Duodenal mucosa (tissue), 2 donors: ENCODE results near the gene PIAS3.
A peak's percentile ranks its signal among the peaks of the same experiment; 100 is the strongest.
"Not testable (repeated sequence)": the region's sequence is repeated elsewhere in the genome, so short reads cannot be mapped to it uniquely, and the experiment has no call there.

Experiments
- H3K27ac ChIP-seq: one replicate; pipeline ENCODE4 v1.7.0; 2013; ENCODE audit warnings: low read depth, low read length
- H3K27me3 ChIP-seq, 2 donors: one replicate each; pipeline ENCODE4 v1.7.0; 2013; ENCODE audit warnings: low read length in 2 of 2, control low read depth in 1 of 2; ENCODE audit not compliant: insufficient read depth in 2 of 2, control insufficient read depth in 1 of 2
- H3K36me3 ChIP-seq, 2 donors: one replicate each; pipeline ENCODE4 v1.7.0; 2013; ENCODE audit warnings: low read length in 2 of 2, control low read depth in 1 of 2; ENCODE audit not compliant: insufficient read depth in 2 of 2, control insufficient read depth in 1 of 2
- H3K4me1 ChIP-seq, 2 donors: one replicate each; pipeline ENCODE4 v1.7.0; 2013; ENCODE audit warnings: low read length in 2 of 2, control low read depth in 1 of 2; ENCODE audit not compliant: insufficient read depth in 2 of 2, control insufficient read depth in 1 of 2
- H3K4me3 ChIP-seq, 2 donors: one replicate each; pipeline ENCODE4 v1.7.0; 2013; ENCODE audit warnings: low read length in 2 of 2, low read depth in 1 of 2
- H3K9ac ChIP-seq, 2 donors: one replicate each; pipeline ENCODE4 v1.7.0; 2013; ENCODE audit warnings: low read length in 2 of 2, low read depth in 1 of 2
- H3K9me3 ChIP-seq, 2 donors: one replicate each; pipeline ENCODE4 v1.7.0; 2013; ENCODE audit warnings: low read length in 2 of 2, control low read depth in 1 of 2; ENCODE audit not compliant: control insufficient read depth in 1 of 2

PIAS3 gene

DNA sequence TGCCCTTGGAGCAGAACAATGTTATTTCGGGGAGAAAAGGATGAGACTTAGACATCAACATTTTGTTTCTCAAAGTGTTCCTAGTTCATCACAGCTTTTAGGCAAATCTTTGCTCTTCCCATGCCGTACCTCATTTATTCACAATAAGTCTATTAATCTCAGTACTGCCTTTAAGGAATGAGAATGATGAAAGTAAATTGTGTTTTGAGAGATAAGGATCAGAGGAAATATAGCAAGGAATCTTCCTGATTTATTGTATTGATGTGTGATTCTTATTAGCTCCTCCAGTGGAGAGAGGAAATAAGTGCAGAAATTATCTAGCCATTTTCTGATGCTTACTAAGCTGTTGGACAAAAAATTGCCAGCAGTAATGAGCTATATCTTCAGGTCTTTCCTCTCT, 32.9 kb downstream of the PIAS3 start:
- no peak overlapping the region for H3K27ac ChIP-seq
- no peak overlapping the region for H3K9ac ChIP-seq
- no peak overlapping the region for H3K4me3 ChIP-seq
- peaks cover 32 to 49% of the 10 kb centered on the region in 2 donors for H3K36me3 ChIP-seq
- H3K9me3 ChIP-seq: no peaks in the 10 kb centered on the region
- no peaks in the 10 kb centered on the region for H3K27me3 ChIP-seq
- H3K4me1 ChIP-seq: peaks cover 8 to 12% of the 10 kb centered on the region in 2 donors

DNA sequence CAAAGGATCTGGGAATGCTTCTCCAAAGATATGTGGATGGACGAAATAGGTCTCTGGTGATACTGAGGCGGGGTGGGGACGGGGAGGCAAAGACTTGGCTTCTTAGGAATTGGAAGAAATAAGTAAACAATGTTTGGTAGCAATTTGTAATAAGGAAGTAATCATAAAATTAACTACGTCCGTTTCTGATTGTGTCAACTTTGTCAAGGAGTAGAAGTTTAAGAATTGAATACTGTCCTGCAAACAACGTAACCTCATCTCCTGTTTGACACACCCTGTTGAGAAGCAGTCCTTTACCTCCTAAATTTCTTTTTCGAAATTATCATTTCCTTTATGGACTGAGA, 34.4 kb downstream of the PIAS3 start:
- Histone ChIP-seq H3K4me3 (peak overlapping the region; percentile 100), H3K27me3 (no peaks in the 10 kb centered on the region), H3K27ac (peak overlapping the region; percentile 89), H3K9me3 (no peaks in the 10 kb centered on the region), H3K9ac (peak overlapping the region; percentile 88 to 95), H3K4me1 (peaks cover 8 to 12% of the 10 kb centered on the region in 2 donors), H3K36me3 (peaks cover 30 to 33% of the 10 kb centered on the region in 2 donors)

DNA sequence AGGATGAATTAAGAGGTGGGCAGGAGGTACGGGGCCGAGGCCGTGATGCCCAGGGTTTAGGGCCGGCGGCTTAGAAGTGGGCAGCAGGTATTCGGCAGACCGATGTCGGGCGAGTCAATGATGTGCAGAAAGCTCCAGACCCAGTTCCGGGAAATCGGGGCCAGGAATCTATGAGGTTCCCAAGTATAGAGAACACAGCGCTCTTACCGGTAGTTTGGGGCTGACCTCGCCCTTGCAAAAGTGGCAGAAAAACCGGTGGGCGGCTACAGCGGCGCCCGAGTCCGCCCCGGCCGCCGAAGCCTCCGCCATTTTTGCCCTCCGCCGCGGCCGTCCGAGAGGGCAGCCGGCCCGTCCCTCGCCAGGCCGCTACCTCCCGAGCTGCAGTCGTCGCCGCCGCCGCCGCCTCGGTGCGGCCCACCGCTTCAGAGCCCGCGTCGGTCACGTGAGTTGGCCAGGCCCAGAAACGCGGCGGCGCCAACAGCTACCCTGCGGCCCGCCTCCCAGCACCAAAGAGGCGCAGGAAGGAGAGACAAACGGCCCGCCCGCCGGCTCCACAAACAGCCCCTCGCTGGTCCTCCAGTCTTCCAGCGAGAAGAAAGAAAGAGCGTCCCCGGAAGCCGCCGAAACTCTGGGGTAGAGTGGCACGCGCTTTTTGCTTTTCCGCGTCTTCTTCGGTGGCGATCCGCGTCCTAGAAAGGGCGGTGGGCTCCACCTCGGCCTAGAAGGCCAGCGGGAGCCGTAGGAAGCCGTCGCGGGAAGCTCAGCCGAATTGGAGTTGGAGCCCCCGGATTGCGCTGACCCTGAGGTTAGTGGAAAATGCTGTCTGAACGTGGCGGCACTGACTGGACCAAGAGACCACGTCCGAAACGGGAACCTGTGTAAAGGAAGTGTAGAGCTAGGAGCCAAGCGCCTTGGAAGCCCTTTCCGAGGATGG, 35.0 kb downstream of the PIAS3 start, which contains the start of the genes POLR3C and RNF115:
POLR3C (plus strand) TSS at position 636 of the 934 bp plus-strand sequence. CDS start 1,577 bp downstream, outside the sequence.
RNF115 (minus strand) TSS at position 531 of the 934 bp plus-strand sequence; CDS start at position 309, 222 bp downstream.
- Histone ChIP-seq H3K27ac (peak within 1 kb of the TSS; percentile 89), H3K9ac (peak within 1 kb of the TSS; percentile 88 to 95), H3K4me1 (peaks cover 8 to 12% of the 10 kb centered on the region in 2 donors), H3K27me3 (no peaks in the 10 kb centered on the region), H3K4me3 (peak within 1 kb of the TSS; percentile 100), H3K36me3 (peaks cover 23 to 27% of the 10 kb centered on the region in 2 donors), H3K9me3 (no peaks in the 10 kb centered on the region)

DNA sequence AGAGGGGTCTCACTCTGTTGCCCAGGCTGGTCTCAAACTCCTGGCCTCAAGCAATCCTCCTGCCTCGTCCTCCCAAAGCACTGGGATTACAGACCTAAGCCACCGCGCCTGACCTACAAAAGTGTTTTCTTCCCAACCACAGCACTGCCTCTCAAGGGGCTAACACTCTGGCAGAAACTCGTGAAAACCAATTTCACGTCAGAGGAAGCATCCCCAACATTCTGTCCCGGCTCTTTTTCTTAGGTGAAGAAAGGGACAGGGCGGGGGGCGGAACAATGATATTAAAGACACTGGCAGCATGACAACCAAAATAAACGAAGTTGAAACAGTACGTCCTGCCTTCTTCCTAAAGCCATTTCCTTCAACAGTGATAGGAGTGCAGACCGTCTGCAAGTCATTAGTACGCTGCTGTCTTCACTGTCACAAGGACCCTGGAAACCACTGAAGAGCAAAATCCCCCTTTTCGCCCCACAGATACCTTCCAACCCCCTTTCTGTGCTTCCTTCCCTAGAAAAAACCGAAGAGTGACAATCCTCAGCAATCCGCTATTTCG, 36.0 kb downstream of the PIAS3 start:
- not testable (repeated sequence) for H3K9ac ChIP-seq, H3K4me3 ChIP-seq, H3K9me3 ChIP-seq, H3K27me3 ChIP-seq, H3K27ac ChIP-seq
- Histone ChIP-seq H3K4me1 (peaks cover 8 to 12% of the 10 kb centered on the region in 2 donors), H3K36me3 (peaks cover 14 to 17% of the 10 kb centered on the region in 2 donors)

DNA sequence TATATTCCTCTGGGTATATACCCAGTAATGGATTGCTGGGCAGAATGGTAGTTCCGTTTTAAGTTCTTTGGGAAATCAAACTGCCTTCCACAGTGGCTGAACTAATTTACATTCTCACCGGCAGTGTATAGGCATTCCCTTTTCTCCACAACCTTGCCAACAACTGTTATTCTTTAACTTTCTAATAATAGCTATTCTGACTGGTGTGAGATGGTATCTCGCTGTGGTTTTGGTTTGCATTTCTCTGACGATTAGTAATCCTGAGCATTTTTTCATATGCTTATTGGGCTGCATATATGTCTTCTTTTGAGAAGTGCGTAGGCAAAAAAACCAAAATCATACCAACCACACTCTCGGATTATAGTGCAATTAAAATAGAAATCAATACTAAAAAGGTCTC, 40.8 kb downstream of the PIAS3 start:
- H3K36me3 ChIP-seq, H3K4me1 ChIP-seq, H3K27me3 ChIP-seq, H3K27ac ChIP-seq, H3K4me3 ChIP-seq, H3K9ac ChIP-seq, H3K9me3 ChIP-seq: not testable (repeated sequence)

DNA sequence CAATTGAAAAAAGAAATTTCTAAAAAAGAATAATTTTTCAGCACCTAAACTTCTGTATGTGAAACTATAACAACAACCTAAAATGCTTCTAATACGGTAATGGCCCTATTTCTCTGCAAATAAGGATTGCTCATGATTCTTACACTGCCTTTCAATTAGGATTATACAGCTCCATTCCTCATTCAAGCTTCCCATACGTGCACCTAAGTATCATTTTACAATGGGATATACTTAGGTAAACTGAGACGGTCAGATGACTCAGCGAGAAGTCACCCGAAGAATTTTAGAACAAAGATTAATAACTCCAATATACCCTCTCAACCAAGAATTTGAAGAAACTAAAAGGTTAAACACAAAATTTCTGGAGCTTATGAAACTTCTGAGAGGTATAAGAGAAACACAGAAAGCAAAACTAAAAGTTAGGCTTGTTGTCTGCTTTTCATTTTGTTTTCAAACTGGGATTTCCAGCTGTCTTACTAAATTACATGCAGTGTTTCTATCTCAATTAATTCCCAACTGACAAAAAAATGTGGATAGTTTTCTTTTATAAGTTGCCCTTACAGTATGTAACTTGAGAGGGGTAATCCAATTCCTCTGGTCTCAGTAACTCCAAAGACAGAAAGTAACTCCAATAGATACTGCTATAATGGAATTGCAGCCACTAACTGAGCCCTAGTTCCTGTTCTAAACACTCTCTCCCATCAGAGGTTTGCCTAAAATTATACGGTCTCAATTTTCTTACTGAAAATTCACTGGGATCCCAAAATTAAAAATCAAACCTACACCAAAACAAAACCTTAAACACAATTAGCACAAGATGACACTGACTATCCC, 45.7 kb downstream of the PIAS3 start:
- not testable (repeated sequence) for H3K9ac ChIP-seq, H3K27ac ChIP-seq, H3K27me3 ChIP-seq, H3K36me3 ChIP-seq, H3K4me3 ChIP-seq, H3K4me1 ChIP-seq, H3K9me3 ChIP-seq

DNA sequence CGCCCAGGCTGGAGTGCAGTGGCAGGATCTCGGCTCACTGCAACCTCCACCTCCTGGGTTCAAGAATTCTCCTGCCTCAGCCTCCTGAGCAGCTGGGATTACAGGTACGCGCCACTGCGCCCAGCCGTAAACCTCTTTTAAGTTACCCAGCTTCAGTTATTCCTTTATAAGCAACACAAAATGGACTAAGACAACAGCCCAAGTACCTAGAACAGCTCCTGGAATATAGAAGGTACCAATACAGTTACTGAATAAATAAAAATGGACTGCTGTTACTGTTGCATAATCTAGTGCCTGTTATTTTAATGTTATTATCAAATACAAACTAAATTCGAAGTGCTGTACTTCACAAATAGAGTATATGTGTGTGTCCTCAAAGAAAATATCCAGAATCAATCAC, 52.0 kb downstream of the PIAS3 start:
- Histone ChIP-seq H3K9ac (no peak overlapping the region), H3K4me1 (no peaks in the 10 kb centered on the region), H3K36me3 (no peaks in the 10 kb centered on the region), H3K4me3 (no peak overlapping the region), H3K27me3 (no peaks in the 10 kb centered on the region), H3K27ac (no peak overlapping the region), H3K9me3 (no peaks in the 10 kb centered on the region)

DNA sequence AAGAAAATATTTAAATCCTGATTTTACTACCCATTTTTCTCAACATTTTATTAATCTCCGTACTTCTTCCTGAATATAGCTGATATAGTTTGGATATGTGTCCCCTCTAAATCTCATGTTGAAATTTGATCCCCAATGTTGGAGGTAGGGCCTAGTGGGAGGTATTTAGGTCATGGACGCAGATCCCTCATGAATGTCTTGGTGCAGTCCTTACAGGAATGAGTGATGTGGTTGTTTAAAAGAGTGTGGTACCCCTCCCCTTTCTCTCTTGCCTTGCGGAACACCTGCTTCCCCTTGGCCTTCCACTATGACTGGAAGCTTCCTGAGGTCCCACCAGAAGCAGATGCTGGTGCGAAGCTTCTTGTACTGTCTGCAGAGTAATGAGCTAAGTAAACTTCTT, 52.5 kb downstream of the PIAS3 start:
- no peaks in the 10 kb centered on the region for H3K4me1 ChIP-seq
- no peaks in the 10 kb centered on the region for H3K9me3 ChIP-seq
- H3K27ac ChIP-seq: no peak overlapping the region
- H3K4me3 ChIP-seq: no peak overlapping the region
- no peaks in the 10 kb centered on the region for H3K27me3 ChIP-seq
- H3K9ac ChIP-seq: no peak overlapping the region
- no peaks in the 10 kb centered on the region for H3K36me3 ChIP-seq

DNA sequence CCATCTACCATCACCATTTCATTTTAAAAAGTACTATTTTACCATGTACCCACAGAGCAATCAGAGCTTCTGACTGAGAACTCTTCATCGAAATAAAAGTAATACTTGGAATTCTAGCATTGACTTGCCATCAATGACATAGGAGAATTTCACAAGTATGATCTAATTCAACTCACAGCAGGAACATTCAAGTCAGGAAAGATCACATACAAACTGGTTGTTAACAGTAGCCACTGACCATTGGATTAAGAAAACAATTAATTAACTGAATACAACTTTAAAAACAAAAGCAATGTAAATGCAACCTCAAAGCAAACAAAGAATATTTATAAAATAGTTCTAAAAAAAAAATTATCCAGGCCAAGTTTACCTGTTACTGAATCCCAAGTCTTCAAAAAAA, 53.8 kb downstream of the PIAS3 start:
- no peak overlapping the region for H3K4me3 ChIP-seq
- no peak overlapping the region for H3K9ac ChIP-seq
- no peak overlapping the region for H3K27ac ChIP-seq
- H3K4me1 ChIP-seq: no peaks in the 10 kb centered on the region
- H3K9me3 ChIP-seq: no peaks in the 10 kb centered on the region
- no peaks in the 10 kb centered on the region for H3K27me3 ChIP-seq
- no peaks in the 10 kb centered on the region for H3K36me3 ChIP-seq
